ENCODE measurements around the gene PPP3CA.

The PPP3CA gene

DNA sequence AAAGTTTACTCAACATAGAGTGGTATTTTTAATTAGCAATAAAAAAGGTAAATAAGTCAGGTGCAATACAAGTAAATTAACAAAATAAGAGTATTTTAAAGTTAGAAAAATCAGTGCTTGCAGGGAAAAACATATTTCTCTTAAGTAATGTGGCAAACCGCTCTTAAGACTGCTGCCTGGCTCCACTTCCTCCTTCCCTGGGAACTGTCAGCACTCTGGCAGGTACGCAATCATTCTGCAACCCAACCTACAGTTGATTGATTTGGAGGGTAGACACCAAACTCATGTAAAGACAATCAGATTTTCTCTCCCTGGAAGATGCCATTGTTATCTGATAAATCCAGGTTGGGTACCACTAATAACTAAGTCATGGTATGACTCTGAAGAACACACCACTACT lies 63.9 kb downstream of the PPP3CA start:
- DNase-seq (ENCODE audit: insufficient read length, low spot score) = no peak
- TF ChIP-seq SPI1 (IDR thresholded peaks at IDR 0.05; ENCODE audit: low read depth, low read length) (peak; percentile 34; the same call in 1 of the 2 replicates), PAX5 (IDR thresholded peaks at IDR 0.05; ENCODE audit: insufficient read depth, low read length, severe bottlenecking) (no peak)
- peak; percentile 55 for FAIRE-seq

DNA sequence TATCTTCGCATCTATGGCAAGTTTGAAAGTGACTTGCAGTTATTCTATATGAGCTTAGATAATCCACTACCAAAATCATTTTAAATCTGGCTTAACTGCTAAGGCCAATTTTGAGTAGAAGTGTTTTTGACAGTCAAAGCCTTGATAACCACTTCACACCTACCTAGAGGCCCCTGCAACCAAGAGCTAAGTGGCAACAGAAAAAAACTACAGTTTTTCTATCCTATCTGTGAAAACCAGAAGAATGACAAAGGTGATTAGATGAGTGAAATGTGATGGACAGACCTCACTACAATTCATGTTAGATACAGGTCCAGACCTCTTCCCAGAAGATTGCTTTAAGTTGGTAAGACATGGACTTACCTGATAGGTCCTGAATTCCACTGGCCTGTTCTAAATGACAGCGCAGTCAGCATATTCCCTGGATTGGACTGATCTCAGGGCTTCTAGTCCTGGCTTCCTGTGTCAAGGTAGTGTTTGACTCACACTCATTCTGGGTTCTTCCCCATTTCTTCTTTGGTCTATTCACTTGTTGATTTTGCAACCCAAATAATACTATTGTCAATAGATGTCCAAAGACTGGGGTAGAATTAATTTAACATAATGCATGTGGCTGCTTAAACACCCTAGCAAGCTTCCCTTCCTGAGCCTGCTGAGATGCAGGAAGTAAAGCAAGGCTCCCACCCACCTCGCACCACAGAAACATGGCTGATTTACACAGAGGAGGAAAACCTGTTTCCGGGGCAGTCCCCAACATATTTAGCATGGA lies 65.1 kb downstream of the PPP3CA start:
- DNase-seq (ENCODE audit: insufficient read length, low spot score) = no peak
- peak; percentile 45 for FAIRE-seq

DNA sequence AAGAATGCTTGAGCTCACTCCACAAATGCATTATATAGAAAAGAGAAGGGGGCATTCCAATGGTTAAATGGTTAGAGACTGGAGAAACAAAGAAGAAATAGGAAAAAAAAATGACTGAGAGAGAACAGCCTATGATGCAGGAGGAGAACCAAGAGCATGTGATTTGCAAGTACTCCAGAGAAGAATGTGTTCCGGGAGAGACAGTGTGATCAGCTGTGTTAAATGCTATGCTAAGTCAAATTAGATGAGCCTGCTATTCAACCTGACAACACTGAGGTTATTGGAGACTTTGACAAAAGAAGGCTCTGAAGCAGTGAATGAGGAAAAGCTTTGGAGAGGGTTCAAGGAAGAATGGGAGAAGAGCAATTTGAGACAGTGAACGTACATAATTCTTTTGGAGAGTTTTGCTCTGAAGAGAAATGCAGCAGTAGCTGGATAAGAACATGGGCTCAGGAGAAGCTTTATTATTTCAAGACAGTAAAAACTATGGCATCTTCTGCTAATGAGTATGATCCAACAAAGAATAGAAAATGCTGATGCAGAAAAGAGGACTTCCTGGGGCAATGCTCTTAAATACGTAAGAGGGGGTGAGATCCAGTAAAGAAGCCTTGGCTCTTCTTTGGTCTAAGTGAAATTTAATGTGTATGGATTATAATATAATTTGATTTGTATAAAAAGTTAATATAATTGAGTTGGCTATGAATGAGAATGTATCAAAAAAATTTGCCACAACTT lies 66.3 kb downstream of the PPP3CA start:
- FAIRE-seq (no peak), DNase-seq (ENCODE audit: insufficient read length, low spot score) (no peak)
- TF ChIP-seq POLR2AphosphoS5 (IDR thresholded peaks at IDR 0.05; ENCODE audit: low read depth, low read length) = no peak
- no peak for TF ChIP-seq TAF1 (IDR thresholded peaks at IDR 0.05; ENCODE audit: low read depth, low read length)
- no peak for TF ChIP-seq POLR2A (IDR thresholded peaks at IDR 0.05; ENCODE audit: low read depth, low read length)

More for the DNA sequence above, 65.1 kb downstream of the PPP3CA start:
- no peak for TF ChIP-seq TAF1 (IDR thresholded peaks at IDR 0.05; ENCODE audit: low read depth, low read length)
- no peak for TF ChIP-seq SPI1 (IDR thresholded peaks at IDR 0.05; ENCODE audit: low read depth, low read length)
- no peak for TF ChIP-seq PAX5 (IDR thresholded peaks at IDR 0.05; ENCODE audit: insufficient read depth, low read length, severe bottlenecking)
- no peak for TF ChIP-seq POLR2A (IDR thresholded peaks at IDR 0.05; ENCODE audit: low read depth, low read length)
- TF ChIP-seq POU2F2 (IDR thresholded peaks at IDR 0.05; ENCODE audit: low read depth, low read length) = no peak
- TF ChIP-seq POLR2AphosphoS5 (IDR thresholded peaks at IDR 0.05; ENCODE audit: low read depth, low read length) = no peak

DNA sequence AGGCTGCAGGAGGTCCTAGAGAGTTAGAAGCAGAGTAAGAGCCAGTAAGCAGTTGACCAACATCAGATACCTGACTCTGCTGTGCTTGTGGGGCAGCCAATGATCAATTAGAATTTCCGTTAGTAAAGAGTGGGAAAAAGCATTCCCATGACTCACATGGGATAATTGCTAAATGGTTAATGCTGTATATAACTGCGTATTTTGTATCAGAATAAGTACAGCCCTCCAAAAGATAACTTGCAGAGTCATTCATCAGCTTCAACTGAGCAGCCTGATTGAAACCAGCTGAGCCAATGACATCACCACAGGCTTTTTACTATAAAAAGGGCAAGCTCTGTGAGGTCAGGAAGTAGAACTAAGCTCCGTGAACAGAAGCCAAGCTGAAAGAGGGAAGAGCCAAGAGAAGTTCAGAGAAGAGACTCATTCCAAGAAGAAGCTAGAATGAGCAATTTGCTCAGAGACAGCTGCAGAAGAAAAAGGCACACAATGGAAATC lies 67.9 kb downstream of the PPP3CA start:
- no peak for DNase-seq (ENCODE audit: insufficient read length, low spot score)
- TF ChIP-seq SPI1 (IDR thresholded peaks at IDR 0.05; ENCODE audit: low read depth, low read length) (no peak), TAF1 (IDR thresholded peaks at IDR 0.05; ENCODE audit: low read depth, low read length) (no peak), POU2F2 (IDR thresholded peaks at IDR 0.05; ENCODE audit: low read depth, low read length) (no peak), POLR2AphosphoS5 (IDR thresholded peaks at IDR 0.05; ENCODE audit: low read depth, low read length) (no peak), PAX5 (IDR thresholded peaks at IDR 0.05; ENCODE audit: insufficient read depth, low read length, severe bottlenecking) (no peak), POLR2A (IDR thresholded peaks at IDR 0.05; ENCODE audit: low read depth, low read length) (no peak)
- peak; percentile 60 for FAIRE-seq

DNA sequence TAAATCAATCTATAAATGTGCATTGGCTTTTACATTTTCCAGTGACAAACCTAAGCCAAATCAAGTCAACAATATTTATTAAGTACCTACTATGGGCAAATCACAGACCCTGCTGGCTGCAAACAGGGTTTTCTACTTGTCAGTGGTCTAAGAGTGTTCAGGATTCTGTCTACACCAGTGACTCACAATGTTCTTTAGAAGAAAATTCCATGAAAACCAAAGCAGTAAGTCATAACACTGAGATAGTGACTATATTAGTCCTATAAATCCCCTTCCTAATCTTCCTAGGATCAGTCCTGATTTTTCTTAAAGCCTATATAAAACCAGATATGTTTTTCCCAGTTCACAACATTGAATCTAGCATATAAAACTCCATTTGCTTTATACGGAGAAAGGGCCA lies 69.7 kb downstream of the PPP3CA start:
- TF ChIP-seq PAX5 (IDR thresholded peaks at IDR 0.05; ENCODE audit: insufficient read depth, low read length, severe bottlenecking) (no peak), TAF1 (IDR thresholded peaks at IDR 0.05; ENCODE audit: low read depth, low read length) (no peak), POU2F2 (IDR thresholded peaks at IDR 0.05; ENCODE audit: low read depth, low read length) (no peak), SPI1 (IDR thresholded peaks at IDR 0.05; ENCODE audit: low read depth, low read length) (no peak), POLR2A (IDR thresholded peaks at IDR 0.05; ENCODE audit: low read depth, low read length) (no peak), POLR2AphosphoS5 (IDR thresholded peaks at IDR 0.05; ENCODE audit: low read depth, low read length) (no peak)
- DNase-seq (ENCODE audit: insufficient read length, low spot score) (no peak), FAIRE-seq (no peak)

DNA sequence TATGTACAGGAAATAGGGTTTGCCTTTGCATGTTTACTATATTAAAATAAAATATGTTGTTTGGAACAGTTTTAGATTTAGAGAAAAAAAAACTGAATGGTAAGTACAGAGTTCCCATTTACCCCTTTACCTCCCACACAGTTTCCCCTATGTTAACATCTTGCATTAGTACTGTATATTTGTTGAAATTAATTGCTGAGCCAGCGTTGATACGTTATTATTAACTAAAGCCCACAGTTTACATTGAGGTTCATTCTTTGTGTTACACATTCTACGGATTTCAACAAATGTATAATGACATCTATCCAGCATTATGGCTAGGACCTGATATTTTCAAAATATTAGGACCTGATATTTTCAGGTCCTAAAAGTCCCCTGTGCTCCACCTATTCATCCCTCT lies 70.7 kb downstream of the PPP3CA start:
- DNase-seq (ENCODE audit: insufficient read length, low spot score) = no peak
- no peak for TF ChIP-seq PAX5 (IDR thresholded peaks at IDR 0.05; ENCODE audit: insufficient read depth, low read length, severe bottlenecking)
- TF ChIP-seq POU2F2 (IDR thresholded peaks at IDR 0.05; ENCODE audit: low read depth, low read length) = no peak
- TF ChIP-seq POLR2AphosphoS5 (IDR thresholded peaks at IDR 0.05; ENCODE audit: low read depth, low read length) = no peak
- no peak for TF ChIP-seq TAF1 (IDR thresholded peaks at IDR 0.05; ENCODE audit: low read depth, low read length)
- TF ChIP-seq POLR2A (IDR thresholded peaks at IDR 0.05; ENCODE audit: low read depth, low read length) = no peak
- TF ChIP-seq SPI1 (IDR thresholded peaks at IDR 0.05; ENCODE audit: low read depth, low read length) = no peak
- FAIRE-seq = no peak

DNA sequence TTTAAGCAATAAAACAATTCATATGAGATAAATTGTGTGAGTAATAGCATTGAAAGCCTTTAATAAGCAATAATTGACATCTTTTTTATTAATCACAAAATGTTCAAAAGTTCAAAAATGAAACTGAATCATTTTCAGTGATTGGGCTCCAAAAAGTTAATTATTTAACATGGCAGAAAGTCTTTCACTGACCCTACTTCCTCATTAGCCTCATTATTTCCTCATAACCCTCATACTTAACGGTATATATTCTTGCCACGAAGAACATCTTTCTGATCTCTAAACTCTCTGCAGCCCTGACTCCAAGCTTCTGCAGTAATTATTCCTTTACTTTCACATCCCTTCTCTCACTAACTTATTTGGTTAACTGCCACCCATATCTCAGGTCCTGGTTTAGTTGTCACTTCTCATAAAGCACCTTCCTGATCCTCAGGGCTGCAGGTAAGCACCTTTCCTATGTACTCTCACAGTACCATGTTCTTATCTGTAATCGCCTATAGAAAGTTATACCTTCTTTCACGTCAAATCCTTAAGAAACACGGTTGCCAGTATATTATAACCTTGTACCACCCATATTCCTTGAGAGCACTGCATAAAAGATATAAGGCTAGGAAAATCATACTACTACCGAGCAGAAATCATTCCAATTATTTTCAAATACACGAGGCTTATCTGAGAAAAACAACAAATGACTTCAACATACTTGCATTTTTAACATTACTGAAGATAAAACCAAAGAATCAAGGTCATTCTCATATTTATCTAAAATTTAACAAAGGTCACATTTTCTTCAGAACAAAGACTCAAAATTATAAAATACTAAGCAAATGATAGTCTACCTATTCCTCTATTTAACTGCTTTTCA lies 72.2 kb downstream of the PPP3CA start:
- DNase-seq (ENCODE audit: insufficient read length, low spot score) = no peak
- FAIRE-seq = no peak
- TF ChIP-seq SPI1 (IDR thresholded peaks at IDR 0.05; ENCODE audit: low read depth, low read length) (peak; percentile 76), PAX5 (IDR thresholded peaks at IDR 0.05; ENCODE audit: insufficient read depth, low read length, severe bottlenecking) (no peak)

DNA sequence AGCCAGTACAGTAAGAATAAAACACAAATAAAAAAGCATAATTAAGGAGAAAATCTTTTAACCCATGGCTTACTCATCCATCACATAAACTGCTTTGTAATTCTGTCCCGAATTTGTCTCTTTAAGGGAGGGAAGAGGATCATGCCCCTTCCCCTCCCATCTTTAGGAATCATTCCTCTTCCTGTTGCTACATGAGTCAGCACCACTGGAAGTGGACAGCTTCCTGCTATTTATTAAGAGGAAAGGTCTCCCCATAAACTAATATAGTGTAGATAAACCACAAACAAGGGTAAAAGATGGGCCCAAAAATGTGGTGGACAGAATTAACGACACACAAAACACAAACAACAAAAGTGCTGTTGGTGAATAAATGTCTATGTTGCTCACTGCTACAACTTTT lies 75.8 kb downstream of the PPP3CA start:
- DNase-seq (ENCODE audit: insufficient read length, low spot score) (no peak), FAIRE-seq (no peak)
- TF ChIP-seq POLR2A (IDR thresholded peaks at IDR 0.05; ENCODE audit: low read depth, low read length) (no peak), SPI1 (IDR thresholded peaks at IDR 0.05; ENCODE audit: low read depth, low read length) (no peak)

DNA sequence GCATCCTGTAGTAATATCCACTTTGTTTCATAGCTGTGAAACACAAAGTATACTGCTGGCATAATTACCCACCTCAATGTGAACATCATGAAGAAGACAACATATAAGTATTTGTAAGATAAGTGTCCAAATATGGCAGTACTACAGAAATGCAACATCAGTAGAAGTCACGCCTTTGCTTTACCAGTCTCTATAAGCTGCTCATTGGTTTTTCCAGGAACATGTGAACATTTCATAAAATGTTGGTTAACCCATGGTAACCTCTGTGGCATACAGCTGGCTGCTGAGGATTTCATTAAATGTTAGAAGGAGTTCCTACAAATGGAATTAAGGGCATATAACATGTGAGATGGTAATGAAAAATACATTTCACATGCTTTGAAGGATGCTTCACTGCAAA lies 77.6 kb downstream of the PPP3CA start:
- TF ChIP-seq POU2F2 (IDR thresholded peaks at IDR 0.05; ENCODE audit: low read depth, low read length) = no peak
- no peak for TF ChIP-seq PAX5 (IDR thresholded peaks at IDR 0.05; ENCODE audit: insufficient read depth, low read length, severe bottlenecking)
- no peak for TF ChIP-seq POLR2AphosphoS5 (IDR thresholded peaks at IDR 0.05; ENCODE audit: low read depth, low read length)
- TF ChIP-seq POLR2A (IDR thresholded peaks at IDR 0.05; ENCODE audit: low read depth, low read length) = no peak
- TF ChIP-seq SPI1 (IDR thresholded peaks at IDR 0.05; ENCODE audit: low read depth, low read length) = no peak
- no peak for TF ChIP-seq TAF1 (IDR thresholded peaks at IDR 0.05; ENCODE audit: low read depth, low read length)
- FAIRE-seq (no peak), DNase-seq (ENCODE audit: insufficient read length, low spot score) (no peak)
